B cell (primary cell): ENCODE results near the gene SAC3D1. TPM values are rescaled to one million over a fixed set of nuclear protein-coding genes. Genes with fewer than 3 reads are reported as not detected.

ENCODE experiments used
- ATAC-seq: fragments of 200-7000 bp; cut with Tn5 transposase; one replicate; pipeline ENCODE4 v1.10.0; 2021; ENCODE audit warnings: low read depth, mild to moderate bottlenecking, moderate number of reproducible peaks, moderate library complexity
- CTCF ChIA-PET: fragments of 350-600 bp; sonication (Branson Sonifier 250); formaldehyde crosslinking; loops from one replicate; lab custom pipeline; 2021; ENCODE audit warnings: antibody characterized with exemption, inconsistent platforms; lab: Charles Lee
- POLR2A ChIA-PET: fragments of 350-600 bp; sonication (Branson Sonifier 250); formaldehyde crosslinking; loops from one replicate; lab custom pipeline; 2021; ENCODE audit warnings: antibody characterized with exemption; lab: Charles Lee
- DNase-seq: peaks from one replicate; pipeline ENCODE4 v3.0.0; 2013
- H2AFZ ChIP-seq: 2 replicates; pipeline ENCODE4 v1.6.1; 2012; ENCODE audit warnings: mild to moderate bottlenecking, low read depth, low read length; ENCODE audit not compliant: insufficient read depth, poor library complexity, severe bottlenecking
- H3K27ac ChIP-seq, 2 donors: 1 replicate in 1 of 2; 2 replicates in 1 of 2; pipeline ENCODE4 v1.5.1; 2012 to 2013; ENCODE audit warnings: low read length in 2 of 2, mild to moderate bottlenecking in 2 of 2, moderate library complexity in 1 of 2
- H3K27me3 ChIP-seq, 4 experiments: fragments of 200-600 bp in 1 of 4; sonication (generic) in 1 of 4; replicated peaks in 1 of 4; 1 replicate in 2 of 4; 2 replicates in 2 of 4; pipeline versions ENCODE4 v1.6.1 to v1.7.0; 2013 to 2016; ENCODE audit warnings: low read length in 3 of 4, mild to moderate bottlenecking in 2 of 4, mixed read lengths in 1 of 4, moderate library complexity in 1 of 4; ENCODE audit not compliant: insufficient read depth in 4 of 4, control insufficient read depth in 3 of 4; ENCODE audit errors: control extremely low read depth in 1 of 4
- H3K36me3 ChIP-seq, 2 experiments: replicated peaks in 1 of 2; 1 replicate in 1 of 2; 2 replicates in 1 of 2; pipeline versions ENCODE4 v1.6.1 to v1.7.1; 2013; ENCODE audit warnings: low read length in 1 of 2; ENCODE audit not compliant: insufficient read depth in 2 of 2, control insufficient read depth in 1 of 2; ENCODE audit errors: control extremely low read depth in 1 of 2, extremely low read depth in 1 of 2
- H3K4me1 ChIP-seq, 2 donors: fragments of 200-600 bp in 1 of 2; sonication (generic) in 1 of 2; 1 replicate in 1 of 2; 2 replicates in 1 of 2; pipeline versions ENCODE4 v1.5.1 to v1.6.1; 2013 to 2017; ENCODE audit warnings: low read length in 2 of 2; ENCODE audit not compliant: control insufficient read depth in 2 of 2, insufficient read depth in 2 of 2
- H3K4me2 ChIP-seq: replicated peaks from 2 replicates; pipeline ENCODE3; 2012; ENCODE audit warnings: mild to moderate bottlenecking, low read depth, low read length; ENCODE audit not compliant: poor library complexity, severe bottlenecking
- H3K4me3 ChIP-seq, 5 experiments: fragments of 200-600 bp in 1 of 5; sonication (generic) in 1 of 5; 1 replicate in 3 of 5; 2 replicates in 2 of 5; pipeline versions ENCODE4 v1.5.1 to v1.7.0; 2011 to 2016; ENCODE audit warnings: low read length in 4 of 5, mild to moderate bottlenecking in 4 of 5, low read depth in 2 of 5, control low read depth in 1 of 5, moderate library complexity in 1 of 5; ENCODE audit not compliant: insufficient read depth in 1 of 5; ENCODE audit errors: control extremely low read depth in 1 of 5, extremely low read depth in 1 of 5
- H3K79me2 ChIP-seq: fragments of 200-600 bp; sonication (generic); one replicate; pipeline ENCODE4 v1.6.0; 2016; ENCODE audit warnings: low read length; ENCODE audit not compliant: control insufficient read depth, insufficient read depth
- H3K9ac ChIP-seq: fragments of 200-600 bp; sonication (generic); 2 replicates; pipeline ENCODE4 v1.6.1; 2017; ENCODE audit warnings: mild to moderate bottlenecking, low read length, moderate library complexity
- H3K9me3 ChIP-seq, 3 donors: one replicate each; pipeline versions ENCODE4 v1.6.1 to v1.7.1; 2013; ENCODE audit warnings: low read length in 2 of 3; ENCODE audit not compliant: control insufficient read depth in 2 of 3, insufficient read depth in 1 of 3; ENCODE audit errors: control extremely low read depth in 1 of 3
- H4K20me1 ChIP-seq: 2 replicates; pipeline ENCODE4 v1.6.0; 2012; ENCODE audit warnings: mild to moderate bottlenecking, low read length; ENCODE audit not compliant: insufficient read depth, control insufficient read depth, poor library complexity, severe bottlenecking
- H3K27ac Mint-ChIP-seq: one replicate; pipeline ENCODE4 v1.8.0; 2021; ENCODE audit warnings: mixed read lengths
- H3K27me3 Mint-ChIP-seq: one replicate; pipeline ENCODE4 v1.8.0; 2021; ENCODE audit warnings: mixed read lengths
- H3K4me1 Mint-ChIP-seq: one replicate; pipeline ENCODE4 v1.8.0; 2021; ENCODE audit warnings: mixed read lengths
- H3K4me3 Mint-ChIP-seq: one replicate; pipeline ENCODE4 v1.8.0; 2021; ENCODE audit warnings: mixed read lengths
- H3K9me3 Mint-ChIP-seq: one replicate; pipeline ENCODE4 v1.8.0; 2022; ENCODE audit warnings: mixed read lengths; ENCODE audit not compliant: insufficient read depth
- EZH2 ChIP-seq: IDR thresholded peaks from 2 replicates; pipeline ENCODE4 v1.6.1; 2012; ENCODE audit warnings: borderline replicate concordance, low read depth, mild to moderate bottlenecking, moderate library complexity, low read length; ENCODE audit not compliant: insufficient read depth, poor library complexity, severe bottlenecking
- WGBS: methylation state at CpG from one replicate; pipeline ENCODE4 v1.1.5; 2013; ENCODE audit warnings: missing lambda C conversion rate; ENCODE audit not compliant: insufficient coverage; 5-methylcytosine and 5-hydroxymethylcytosine counted together
- intact Hi-C: fragments of 100-400 bp; cut with micrococcal nuclease; formaldehyde crosslinking; loops from one replicate; pipeline ENCODE4 v1.10.0; 2022
- polyA plus RNA-seq: library from polyadenylated mRNA; depleted of rRNA; stranded (reverse); fragments of >200 nt; gene quantifications from 2 replicates; pipeline ENCODE4 v1.2.3, GENCODE V29; 2012
- total RNA-seq, 2 donors: library from RNA; stranded (reverse); fragments of 120-200 nt in 1 of 2; gene quantifications; 1 replicate in 1 of 2; 2 replicates in 1 of 2; pipeline versions ENCODE4 v1.2.3 to v1.2.4, GENCODE V29; 2013 to 2022
- TF ChIP-seq, protein P1 (sequence below): fragments of 200-600 bp; IDR thresholded peaks from one replicate; pipeline ENCODE4 v1.8.0; 2022; ENCODE audit warnings: antibody characterized with exemption, mild to moderate bottlenecking

SAC3D1 gene
- total and polyA plus RNA-seq, 2 donors (not counting 1 experiment from before 2014, with no cell fraction given): 5.9 to 6.0 TPM

DNA sequence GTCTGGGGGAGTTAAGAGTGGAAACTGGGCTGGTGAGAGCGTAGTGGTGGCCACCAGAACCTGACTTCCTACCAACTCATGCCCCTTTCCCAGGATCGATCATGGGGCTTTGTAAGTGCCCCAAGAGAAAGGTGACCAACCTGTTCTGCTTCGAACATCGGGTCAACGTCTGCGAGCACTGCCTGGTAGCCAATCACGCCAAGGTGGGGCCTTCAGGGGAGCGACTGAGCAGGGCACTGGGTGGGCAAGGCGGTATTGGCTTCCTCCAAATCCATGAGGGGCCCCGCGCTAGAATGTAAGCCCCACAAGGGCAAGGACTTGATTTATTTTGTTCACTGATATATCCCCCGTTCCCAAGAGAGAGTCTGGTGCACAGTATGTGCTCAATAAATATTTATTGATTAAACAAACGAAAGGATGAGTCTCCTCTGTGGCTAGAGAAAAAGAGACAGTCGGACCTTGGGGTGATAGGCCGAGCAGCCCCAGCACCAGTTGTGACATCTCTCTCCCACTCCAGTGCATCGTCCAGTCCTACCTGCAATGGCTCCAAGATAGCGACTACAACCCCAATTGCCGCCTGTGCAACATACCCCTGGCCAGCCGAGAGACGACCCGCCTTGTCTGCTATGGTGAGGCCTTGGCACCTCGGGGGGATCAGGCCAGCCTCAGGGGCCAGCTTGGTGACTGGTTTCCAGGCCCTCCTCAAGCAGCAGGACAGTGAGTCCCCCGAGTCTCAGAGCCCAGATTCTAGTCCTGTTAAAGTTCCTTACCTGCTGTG lies 43.8 kb downstream of the SAC3D1 start:
- ATAC-seq (no peak), DNase-seq (no peak)
- WGBS: 46% methylated on average over 18 of the region's 23 CpGs
- Histone ChIP-seq H3K79me2 (peaks cover 21% of the 10 kb centered on the region), H3K27me3 (no peaks in the 10 kb centered on the region), H3K9me3 (no peaks in the 10 kb centered on the region), H3K4me1 (peaks cover 12 to 19% of the 10 kb centered on the region in 2 donors), H2AFZ (peak overlapping the region; percentile 98), H3K9ac (peak overlapping the region; percentile 86), H3K4me2 (peak overlapping the region; percentile 88), H3K36me3 (peaks cover 0 to 47% of the 10 kb centered on the region in 2 experiments), H4K20me1 (peaks cover 8% of the 10 kb centered on the region), H3K4me3 (peak overlapping the region; percentile 61 to 81 (median 76)), H3K27ac (peak overlapping the region; percentile 91 to 94)
- ChIA-PET POLR2A (interaction anchor here (0.6 kb wide), 1 partner anchor 10 kb away, joined by 7 read pairs; no protein-coding TSS in a partner anchor), CTCF (interaction anchor here (0.8 to 1.3 kb wide), 5 partner anchors 8 to 183 kb away, joined by 3 to 6 read pairs (median 3); partner anchors contain the start of genes FAU and MRPL49)
- H3K4me3 Mint-ChIP-seq: peak overlapping the region; percentile 98
- TF ChIP-seq, protein P1, sequence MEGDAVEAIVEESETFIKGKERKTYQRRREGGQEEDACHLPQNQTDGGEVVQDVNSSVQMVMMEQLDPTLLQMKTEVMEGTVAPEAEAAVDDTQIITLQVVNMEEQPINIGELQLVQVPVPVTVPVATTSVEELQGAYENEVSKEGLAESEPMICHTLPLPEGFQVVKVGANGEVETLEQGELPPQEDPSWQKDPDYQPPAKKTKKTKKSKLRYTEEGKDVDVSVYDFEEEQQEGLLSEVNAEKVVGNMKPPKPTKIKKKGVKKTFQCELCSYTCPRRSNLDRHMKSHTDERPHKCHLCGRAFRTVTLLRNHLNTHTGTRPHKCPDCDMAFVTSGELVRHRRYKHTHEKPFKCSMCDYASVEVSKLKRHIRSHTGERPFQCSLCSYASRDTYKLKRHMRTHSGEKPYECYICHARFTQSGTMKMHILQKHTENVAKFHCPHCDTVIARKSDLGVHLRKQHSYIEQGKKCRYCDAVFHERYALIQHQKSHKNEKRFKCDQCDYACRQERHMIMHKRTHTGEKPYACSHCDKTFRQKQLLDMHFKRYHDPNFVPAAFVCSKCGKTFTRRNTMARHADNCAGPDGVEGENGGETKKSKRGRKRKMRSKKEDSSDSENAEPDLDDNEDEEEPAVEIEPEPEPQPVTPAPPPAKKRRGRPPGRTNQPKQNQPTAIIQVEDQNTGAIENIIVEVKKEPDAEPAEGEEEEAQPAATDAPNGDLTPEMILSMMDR: no peak
- no peak for TF ChIP-seq EZH2
- intact Hi-C loops: loop anchor here (1.0 kb wide), 9 partner anchors 12 to 167 kb away; partner anchors contain the start of genes ARL2, ATG2A, FAU and MRPL49
- peak overlapping the region; percentile 100 for H3K27ac Mint-ChIP-seq
- H3K27me3 Mint-ChIP-seq: no peaks in the 10 kb centered on the region
- H3K9me3 Mint-ChIP-seq: no peaks in the 10 kb centered on the region
- H3K4me1 Mint-ChIP-seq: peaks cover 28% of the 10 kb centered on the region

DNA sequence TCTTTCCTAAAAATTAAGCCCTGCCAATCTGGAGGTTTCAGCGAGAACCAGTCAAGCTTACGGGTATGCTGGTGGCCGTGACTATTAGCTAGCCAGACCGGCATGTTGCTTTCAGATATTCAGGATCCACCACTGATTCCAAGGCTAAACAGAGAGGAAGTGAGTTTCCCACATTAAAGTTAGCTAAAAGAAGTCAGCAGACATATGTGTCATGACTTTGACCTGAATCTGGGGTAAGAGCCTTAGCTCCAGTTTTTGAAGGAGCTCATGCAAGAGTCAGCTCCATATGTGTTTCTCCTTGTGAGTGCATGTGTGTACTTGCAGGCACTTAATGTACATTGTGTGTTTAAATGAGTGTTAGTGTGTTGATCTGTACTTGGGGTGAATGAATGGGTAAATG lies 44.4 kb downstream of the SAC3D1 start:
- Mint-ChIP-seq H3K27ac (peak overlapping the region; percentile 100), H3K4me1 (peaks cover 28% of the 10 kb centered on the region), H3K4me3 (peak overlapping the region; percentile 98), H3K9me3 (no peaks in the 10 kb centered on the region), H3K27me3 (no peaks in the 10 kb centered on the region)
- TF ChIP-seq EZH2: no peak
- TF ChIP-seq, protein P1: no peak
- H3K27me3 ChIP-seq: no peaks in the 10 kb centered on the region
- H3K4me1 ChIP-seq: peaks cover 12 to 19% of the 10 kb centered on the region in 2 donors
- CTCF ChIA-PET: interaction anchor here (0.8 to 1.3 kb wide), 5 partner anchors 9 to 182 kb away, joined by 3 to 6 read pairs (median 3); partner anchors contain the start of genes FAU and MRPL49
- H3K27ac ChIP-seq: no peak overlapping the region
- WGBS: 100% methylated on average over 1 of the region's 4 CpGs
- no peak overlapping the region for H3K4me3 ChIP-seq
- peaks cover 21% of the 10 kb centered on the region for H3K79me2 ChIP-seq
- intact Hi-C loops: no loop called here
- no peak overlapping the region for H3K4me2 ChIP-seq
- H3K9me3 ChIP-seq: no peaks in the 10 kb centered on the region
- peaks cover 0 to 47% of the 10 kb centered on the region in 2 experiments for H3K36me3 ChIP-seq
- DNase-seq (no peak), ATAC-seq (no peak)
- peaks cover 8% of the 10 kb centered on the region for H4K20me1 ChIP-seq
- no peak overlapping the region for H2AFZ ChIP-seq
- POLR2A ChIA-PET: no interaction called here
- H3K9ac ChIP-seq: no peak overlapping the region
